Mononuclear cell (primary cell): Measurements from ENCODE around the gene PTPRN. TPM values are rescaled to one million over a fixed set of nuclear protein-coding genes. Genes with fewer than 3 reads are reported as not detected.
"Not testable (repeated sequence)": the region's sequence is repeated elsewhere in the genome, so short reads cannot be mapped to it uniquely, and the experiment has no call there.

Source experiments
- H3K27me3 ChIP-seq: 2 replicates; pipeline ENCODE4 v1.6.0; 2011; ENCODE audit warnings: low read length, control low read depth; ENCODE audit not compliant: insufficient read depth
- H3K4me1 ChIP-seq: 2 replicates; pipeline ENCODE4 v1.5.1; 2011; ENCODE audit warnings: mild to moderate bottlenecking, low read length, control low read depth; ENCODE audit not compliant: insufficient read depth
- H3K4me3 ChIP-seq: 2 replicates; pipeline ENCODE4 v1.5.1; 2011; ENCODE audit warnings: mild to moderate bottlenecking, low read length, moderate library complexity
- H3K9me3 ChIP-seq: 2 replicates; pipeline ENCODE4 v1.5.1; 2011; ENCODE audit warnings: low read depth, mild to moderate bottlenecking, control low read depth, low read length
- total RNA-seq: library from RNA; depleted of rRNA; stranded (reverse); fragments of >200 nt; gene quantifications from one replicate; pipeline ENCODE4 v1.2.3, GENCODE V29; 2012

The PTPRN gene
- total RNA-seq, 1 donor, result 1.3 TPM

DNA sequence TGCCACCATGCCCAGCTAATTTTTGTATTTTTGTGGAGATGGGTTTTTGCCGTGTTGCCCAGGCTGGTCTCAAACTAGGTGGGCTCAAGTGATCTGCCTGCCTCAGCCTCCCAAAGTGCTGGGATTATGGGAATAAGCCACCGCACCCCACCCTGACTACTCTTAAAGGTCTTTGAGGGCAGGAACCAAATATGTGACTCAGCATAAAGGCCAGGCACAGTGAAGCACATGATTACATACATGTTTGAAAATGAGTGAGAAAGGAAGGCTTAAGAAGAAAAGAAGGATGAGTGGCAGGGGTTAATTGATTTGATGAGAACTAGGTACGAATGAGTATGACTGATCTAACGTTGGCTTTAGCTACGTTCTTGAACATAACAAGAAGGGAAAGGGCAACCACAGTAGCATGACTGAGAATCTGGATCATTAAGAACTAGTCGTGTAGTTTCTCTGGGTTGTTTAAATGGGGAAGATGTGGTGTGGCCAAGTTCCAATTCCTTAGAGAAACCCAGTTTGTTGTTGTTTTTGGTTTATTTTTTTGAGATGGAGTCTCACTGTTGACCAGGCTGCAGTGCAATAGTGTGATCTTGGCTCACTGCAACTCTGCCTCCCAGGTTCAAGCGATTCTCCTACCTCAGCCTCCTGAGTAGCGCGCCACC, 16.6 kb upstream of the PTPRN start:
- Histone ChIP-seq H3K4me3 (no peak overlapping the region), H3K9me3 (no peaks in the 10 kb centered on the region), H3K27me3 (peaks cover 18% of the 10 kb centered on the region), H3K4me1 (no peaks in the 10 kb centered on the region)

DNA sequence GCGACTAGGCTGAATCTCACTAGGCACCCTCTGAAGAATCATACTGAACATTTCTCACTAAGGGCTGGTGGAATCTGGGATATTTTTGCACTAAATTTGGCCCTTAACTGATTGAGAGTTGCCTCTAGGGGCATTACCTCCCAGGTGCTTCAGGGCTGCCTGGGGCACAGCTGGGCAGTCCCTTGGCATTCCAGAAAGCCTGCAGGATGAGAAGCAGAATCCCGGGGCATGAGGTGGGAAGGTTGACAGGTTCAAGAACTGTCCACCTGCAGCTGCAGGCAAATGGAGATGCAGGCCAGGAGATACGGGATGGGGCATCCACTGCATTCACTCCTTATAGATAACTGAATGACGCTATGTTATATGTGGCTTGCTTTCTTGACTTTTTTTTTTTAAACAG, 15.9 kb upstream of the PTPRN start:
- H3K4me1 ChIP-seq, result no peaks in the 10 kb centered on the region
- peaks cover 14% of the 10 kb centered on the region for H3K27me3 ChIP-seq
- no peak overlapping the region for H3K4me3 ChIP-seq
- no peaks in the 10 kb centered on the region for H3K9me3 ChIP-seq

DNA sequence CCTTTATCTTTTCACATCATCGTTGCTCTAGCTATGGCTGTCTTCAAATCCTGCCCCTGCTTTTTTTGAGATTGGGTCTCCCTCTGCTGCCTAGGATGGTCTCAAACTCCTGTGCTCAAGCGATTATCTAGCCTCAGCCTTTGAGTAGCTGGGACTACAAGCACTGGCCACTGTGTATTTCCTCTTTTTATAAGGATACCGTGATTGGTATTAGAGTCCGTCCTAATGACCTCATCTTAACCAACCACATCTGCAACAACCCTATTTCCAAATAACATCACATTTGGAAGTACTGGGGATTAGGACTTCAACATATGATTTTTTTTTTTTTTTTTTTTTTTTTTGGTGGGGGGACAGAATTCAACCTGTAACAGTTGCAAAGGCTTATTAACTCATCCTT, 14.2 kb upstream of the PTPRN start:
- peaks cover 7% of the 10 kb centered on the region for H3K27me3 ChIP-seq
- H3K4me3 ChIP-seq, result no peak overlapping the region
- no peaks in the 10 kb centered on the region for H3K4me1 ChIP-seq
- H3K9me3 ChIP-seq, result no peaks in the 10 kb centered on the region

DNA sequence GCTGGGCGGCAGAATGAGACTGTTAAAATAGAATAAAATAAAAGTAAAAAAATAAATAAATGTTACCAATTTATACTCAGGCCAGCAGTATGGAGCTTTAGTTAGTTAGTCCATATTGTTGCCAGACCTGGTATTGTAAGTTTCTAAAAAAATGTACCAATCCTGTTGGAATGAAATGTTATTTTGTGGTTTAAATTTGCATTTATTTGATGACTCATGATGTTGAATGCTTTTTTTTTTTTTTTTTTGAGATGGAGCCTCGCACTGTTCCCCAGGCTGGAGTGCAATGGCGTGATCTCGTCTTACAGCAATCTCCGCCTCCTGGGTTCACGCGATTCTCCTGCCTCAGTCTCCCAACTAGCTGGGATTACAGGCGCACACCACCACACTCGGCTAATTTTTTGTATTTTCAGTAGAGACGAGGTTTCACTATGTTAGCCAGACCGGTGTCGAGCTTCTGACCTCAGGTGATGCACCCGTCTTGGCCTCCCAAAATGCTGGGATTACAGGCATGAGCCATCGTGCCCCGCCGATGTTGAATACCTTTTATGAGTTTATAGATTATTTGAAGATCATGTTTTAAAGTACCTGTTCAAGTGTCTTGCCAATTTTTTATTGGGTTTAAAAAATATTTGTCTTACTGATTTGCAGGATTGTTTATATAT, 5.7 kb upstream of the PTPRN start:
- Histone ChIP-seq H3K9me3 (no peaks in the 10 kb centered on the region), H3K27me3 (peaks cover 5% of the 10 kb centered on the region), H3K4me3 (no peak overlapping the region), H3K4me1 (no peaks in the 10 kb centered on the region)

DNA sequence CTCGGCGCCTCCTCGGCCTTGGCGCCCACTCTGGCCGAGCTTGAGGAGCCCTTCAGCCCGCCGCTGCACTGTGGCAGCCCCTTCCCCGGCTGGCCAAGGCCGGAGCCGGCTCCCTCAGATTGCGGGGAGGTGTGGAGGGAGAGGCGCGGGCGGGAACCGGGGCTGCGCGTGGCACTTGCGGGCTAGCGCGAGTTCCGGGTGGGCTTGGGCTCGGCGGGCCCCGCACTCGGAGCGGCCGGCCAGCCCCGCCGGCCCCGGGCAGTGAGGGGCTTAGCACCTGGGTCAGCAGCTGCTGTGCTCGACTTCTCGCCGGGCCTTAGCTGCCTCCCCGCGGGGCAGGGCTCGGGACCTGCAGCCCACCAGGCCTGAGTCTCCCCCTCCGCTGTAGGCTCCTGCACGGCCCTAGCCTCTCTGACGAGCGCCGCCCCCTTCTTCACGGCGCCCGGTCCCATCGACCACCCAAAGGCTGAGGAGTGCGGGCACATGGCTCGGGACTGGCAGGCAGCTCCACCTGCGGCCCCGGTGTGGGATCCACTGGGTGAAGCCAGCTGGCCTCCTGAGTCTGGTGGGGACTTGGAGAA, 3.6 kb upstream of the PTPRN start:
- H3K4me1 ChIP-seq, H3K9me3 ChIP-seq, H3K4me3 ChIP-seq: not testable (repeated sequence)
- peaks cover 27% of the 10 kb centered on the region for H3K27me3 ChIP-seq

DNA sequence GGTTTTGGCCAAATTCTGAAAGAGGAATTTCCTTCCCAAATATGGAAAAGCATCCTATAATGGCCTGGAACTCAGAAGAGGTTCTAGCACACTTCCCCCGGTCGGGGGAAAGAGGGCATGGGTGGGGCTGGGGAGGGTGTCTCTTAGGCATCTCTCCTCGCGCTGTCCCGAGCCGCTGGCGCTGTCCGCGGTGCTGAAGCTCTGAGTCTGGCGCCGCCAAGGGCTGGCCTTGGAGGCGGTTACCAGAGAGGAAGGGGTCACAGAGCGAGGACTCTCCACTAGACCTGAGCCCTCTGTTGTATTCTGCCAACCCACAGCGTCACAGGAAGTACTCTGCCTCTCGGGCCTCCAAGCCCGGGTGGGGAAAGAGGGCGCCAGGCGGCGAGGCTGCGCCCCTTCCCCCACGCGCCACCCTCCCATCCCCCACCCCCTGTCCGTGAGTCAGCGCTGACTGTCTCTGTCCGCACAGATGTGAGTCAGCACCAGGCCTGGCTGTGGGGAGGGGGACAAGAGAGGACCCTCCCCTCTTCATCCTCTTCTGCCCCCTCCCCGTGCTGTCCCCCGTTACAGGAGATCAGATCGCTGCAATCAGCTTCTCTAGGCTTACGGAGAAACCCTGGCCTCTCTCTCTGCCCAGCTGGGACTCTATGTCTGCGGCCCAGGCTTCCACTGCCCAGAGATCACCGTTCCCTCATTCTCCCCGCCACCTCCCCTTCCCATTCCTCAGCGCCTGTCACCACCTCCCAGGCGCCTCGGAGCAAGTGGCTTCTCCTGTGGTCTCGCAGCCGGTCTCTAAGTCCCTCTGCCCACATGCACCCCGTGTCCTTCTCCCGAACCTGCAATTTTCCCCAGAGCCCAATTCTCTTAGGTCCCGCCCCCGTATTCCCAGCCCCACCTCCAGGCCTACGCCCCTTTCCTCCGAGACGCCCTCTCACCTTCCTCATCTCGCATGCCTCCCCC, 779 bp downstream of the PTPRN start:
- H3K4me3 ChIP-seq, result no peak overlapping the region
- H3K9me3 ChIP-seq, result no peaks in the 10 kb centered on the region
- H3K27me3 ChIP-seq, result peaks cover 43% of the 10 kb centered on the region
- no peaks in the 10 kb centered on the region for H3K4me1 ChIP-seq

DNA sequence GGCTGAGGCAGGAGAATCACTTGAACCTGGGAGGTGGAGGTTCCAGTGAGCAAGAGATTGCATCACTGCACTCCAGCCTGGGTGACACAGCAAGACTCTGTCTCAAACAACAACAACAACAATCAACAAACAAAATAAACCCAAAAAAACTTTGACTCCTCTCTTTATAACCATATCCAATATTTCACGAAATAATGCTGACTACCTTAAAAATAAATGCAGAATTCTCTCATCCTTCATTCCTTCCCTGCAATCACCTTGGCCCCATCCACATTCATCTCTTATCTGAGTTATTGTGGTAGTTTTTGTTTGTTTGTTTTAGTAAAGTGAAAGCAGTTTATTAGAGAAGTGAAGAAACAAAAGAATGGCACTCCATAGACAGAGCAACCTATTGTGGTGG, 3.2 kb downstream of the PTPRN start:
- H3K4me3 ChIP-seq, result no peak overlapping the region
- no peaks in the 10 kb centered on the region for H3K4me1 ChIP-seq
- no peaks in the 10 kb centered on the region for H3K9me3 ChIP-seq
- H3K27me3 ChIP-seq, result peaks cover 43% of the 10 kb centered on the region

DNA sequence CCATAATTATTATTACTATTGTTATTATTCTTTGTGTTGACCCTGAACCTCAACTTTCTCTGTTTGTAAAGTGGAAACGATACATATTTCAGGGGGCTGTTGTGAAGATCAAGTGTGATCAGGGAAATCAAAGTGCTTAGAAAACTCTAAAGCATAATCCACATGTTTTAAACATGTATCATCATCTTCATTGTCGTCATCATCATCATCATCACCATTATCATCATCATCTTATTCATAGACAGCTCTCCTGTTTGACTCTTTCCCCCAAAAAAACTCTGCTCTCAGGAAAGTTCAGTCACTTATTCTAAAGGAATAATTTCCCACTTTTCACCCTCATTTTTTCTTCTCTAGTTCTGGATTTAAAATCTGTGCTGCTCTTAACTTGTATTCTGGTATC, 5.0 kb downstream of the PTPRN start:
- Histone ChIP-seq H3K9me3 (no peaks in the 10 kb centered on the region), H3K4me1 (no peaks in the 10 kb centered on the region), H3K27me3 (peaks cover 35% of the 10 kb centered on the region), H3K4me3 (no peak overlapping the region)

DNA sequence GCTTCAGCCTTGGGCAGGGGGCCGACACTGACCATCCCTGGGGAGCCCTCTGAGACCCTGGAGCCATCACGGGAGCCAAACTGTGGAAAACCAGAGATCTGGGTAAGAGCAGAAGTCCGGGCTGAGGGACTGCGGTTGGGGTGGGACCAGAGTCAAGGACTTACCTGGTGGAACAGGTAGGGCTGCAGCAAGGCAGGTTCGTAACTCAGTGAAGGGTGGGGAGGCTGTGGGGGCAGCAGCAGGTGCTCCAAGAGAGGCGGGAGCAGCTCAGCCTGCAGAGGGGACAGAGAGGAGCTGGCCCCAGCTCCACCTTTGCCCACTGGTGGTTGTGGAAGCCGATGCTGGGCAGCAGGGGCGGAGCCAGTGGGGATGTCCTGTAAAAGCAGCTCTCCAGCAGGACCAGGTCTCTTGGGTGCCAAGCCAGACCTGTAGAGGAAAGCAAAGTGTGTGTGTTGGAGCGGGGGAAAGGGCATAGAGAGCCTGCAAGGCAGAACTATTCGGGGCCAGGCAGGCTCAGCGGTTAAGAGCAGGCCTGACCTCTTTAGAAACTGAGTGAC, 6.7 kb downstream of the PTPRN start:
- Histone ChIP-seq H3K27me3 (peaks cover 17% of the 10 kb centered on the region), H3K4me1 (no peaks in the 10 kb centered on the region), H3K4me3 (no peak overlapping the region), H3K9me3 (no peaks in the 10 kb centered on the region)

DNA sequence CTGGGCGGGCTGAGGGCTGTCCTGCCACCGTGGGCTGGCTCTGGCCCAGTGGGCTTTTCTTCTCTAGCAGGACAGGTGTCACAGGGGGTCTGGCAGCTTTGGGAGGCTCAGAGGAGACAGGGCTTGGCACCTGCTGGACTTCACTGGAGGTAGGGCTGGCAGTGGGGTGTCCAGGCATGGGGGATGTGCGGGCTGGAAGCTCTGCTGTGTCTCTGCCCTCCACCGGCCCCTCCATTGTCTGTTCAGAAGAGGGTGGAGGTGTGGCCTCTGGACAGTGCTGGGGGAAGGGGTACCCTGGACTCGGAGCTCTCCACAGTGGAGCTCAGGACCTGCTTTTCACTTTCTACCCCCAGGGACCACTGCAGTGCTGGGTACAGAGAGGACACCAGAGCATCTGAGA, 9.2 kb downstream of the PTPRN start:
- H3K9me3 ChIP-seq, result no peaks in the 10 kb centered on the region
- no peak overlapping the region for H3K4me3 ChIP-seq
- H3K4me1 ChIP-seq, result peaks cover 3% of the 10 kb centered on the region
- H3K27me3 ChIP-seq, result peaks cover 4% of the 10 kb centered on the region

DNA sequence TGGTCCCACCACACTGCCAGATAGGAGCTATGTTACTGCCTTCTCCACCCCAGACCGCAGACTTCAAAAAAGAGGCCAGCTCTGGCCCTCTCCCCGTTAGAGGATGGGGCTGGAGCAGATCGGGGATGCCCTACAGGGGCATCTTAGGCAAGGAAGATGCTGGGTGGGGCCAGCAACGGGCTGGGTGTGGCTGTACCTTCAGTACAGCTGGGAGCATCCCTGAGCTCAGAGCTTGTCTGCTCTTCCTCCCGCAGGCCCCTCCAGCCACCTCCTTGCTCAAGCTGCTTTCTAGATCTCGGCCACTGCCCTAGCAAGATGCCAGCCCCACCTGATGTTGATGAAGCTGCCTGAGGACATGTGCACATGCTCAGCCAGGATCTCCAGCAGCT, 9.8 kb downstream of the PTPRN start:
- peaks cover 8% of the 10 kb centered on the region for H3K4me1 ChIP-seq
- peaks cover 4% of the 10 kb centered on the region for H3K27me3 ChIP-seq
- no peak overlapping the region for H3K4me3 ChIP-seq
- no peaks in the 10 kb centered on the region for H3K9me3 ChIP-seq

DNA sequence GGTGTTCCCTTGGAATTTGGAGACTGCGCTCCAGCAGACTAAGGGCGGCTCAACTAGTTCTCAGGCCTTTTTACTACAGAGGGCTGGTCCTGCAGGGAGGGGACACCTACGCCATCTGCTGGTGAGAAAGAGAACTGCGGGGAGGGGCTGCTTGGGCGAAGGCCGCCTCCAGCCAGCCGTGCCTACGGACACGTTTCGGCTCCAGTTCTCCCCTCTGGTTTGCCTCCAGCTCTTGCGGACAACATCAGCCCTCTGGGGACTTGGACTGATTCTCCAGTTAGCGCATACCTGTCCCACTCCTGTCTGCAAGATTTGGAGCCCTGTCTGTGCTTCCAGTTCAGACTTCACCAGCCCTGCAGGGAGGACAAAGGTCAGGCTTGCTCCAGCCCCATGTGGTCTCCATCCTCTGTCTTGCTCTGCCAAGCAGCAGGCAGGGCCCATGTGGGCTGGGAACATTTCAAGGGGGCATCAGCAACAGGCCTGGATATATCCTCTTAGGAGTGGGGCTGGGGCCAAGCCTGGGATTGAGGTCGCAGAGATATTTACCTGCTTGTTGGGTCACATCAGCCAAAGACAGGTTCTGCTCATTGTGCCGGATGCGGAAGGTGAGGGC, 10.3 kb downstream of the PTPRN start:
- Histone ChIP-seq H3K9me3 (no peaks in the 10 kb centered on the region), H3K4me3 (no peak overlapping the region), H3K4me1 (peaks cover 12% of the 10 kb centered on the region), H3K27me3 (peaks cover 4% of the 10 kb centered on the region)

DNA sequence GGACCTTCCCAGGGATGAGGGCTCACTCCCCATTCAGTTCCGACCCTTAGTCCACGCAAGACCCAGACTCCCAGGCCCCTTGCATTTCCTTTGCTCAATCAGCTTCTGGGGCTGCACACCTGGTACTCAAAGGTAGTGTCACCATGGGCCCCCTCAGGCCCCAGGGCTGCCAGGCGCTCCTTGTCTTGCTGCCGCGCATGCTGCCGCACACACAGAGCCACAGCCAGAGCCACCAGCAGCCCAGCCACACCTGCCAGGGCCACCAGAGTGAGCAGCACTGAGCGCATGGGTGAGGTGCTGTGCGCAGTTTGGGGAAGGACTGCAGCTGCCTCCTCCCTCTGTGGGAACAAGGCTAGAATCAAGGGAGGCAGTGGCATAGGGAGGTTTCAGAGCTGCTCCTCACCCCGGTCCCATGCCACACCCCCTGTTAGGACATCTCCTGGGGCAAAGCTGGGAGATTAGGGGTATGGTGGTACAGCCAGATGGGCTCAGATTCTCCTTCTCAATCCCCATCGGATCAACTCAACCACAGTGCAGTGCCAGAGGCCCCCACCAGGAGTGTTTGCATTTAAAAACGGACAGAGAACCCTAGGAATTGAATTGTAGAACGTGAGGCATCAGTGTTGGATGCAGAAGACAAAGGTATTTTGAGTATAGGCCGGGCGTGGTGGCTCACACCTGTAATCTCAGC, 11.3 kb downstream of the PTPRN start:
- H3K9me3 ChIP-seq, result no peaks in the 10 kb centered on the region
- H3K4me3 ChIP-seq, result no peak overlapping the region
- peaks cover 12% of the 10 kb centered on the region for H3K4me1 ChIP-seq
- peaks cover 4% of the 10 kb centered on the region for H3K27me3 ChIP-seq
